Measurements from ENCODE around the gene PIGN.

The PIGN gene

GRCh38 chr18:62151068-62151771 is 35.6 kb downstream of the PIGN start:
- no peaks in the 10 kb centered on the region for H3K79me2 ChIP-seq (ENCODE audit: insufficient read depth, low read depth)
- TF ChIP-seq CTCF (conservative IDR thresholded peaks at IDR 0.05; ENCODE audit: low read depth, low read length) = no peak
- H3K4me2 ChIP-seq = no peak overlapping the region
- no peak overlapping the region for H3K9ac ChIP-seq
- H3K27me3 ChIP-seq (ENCODE audit: insufficient read depth, low read depth) = no peaks in the 10 kb centered on the region
- no peak overlapping the region for H3K4me3 ChIP-seq (IDR thresholded peaks at IDR 0.05; ENCODE audit: insufficient read depth, low read depth, low read length)
- no peak overlapping the region for H2AFZ ChIP-seq (ENCODE audit: low read depth)
- no peaks in the 10 kb centered on the region for H3K36me3 ChIP-seq (ENCODE audit: insufficient read depth)
- H4K20me1 ChIP-seq (ENCODE audit: insufficient read depth) = no peaks in the 10 kb centered on the region
- H3K27ac ChIP-seq = no peak overlapping the region
- no peaks in the 10 kb centered on the region for H3K4me1 ChIP-seq (ENCODE audit: low read depth, poor library complexity, severe bottlenecking)

- H2AFZ ChIP-seq (ENCODE audit: low read depth) = no peak overlapping the region
- TF ChIP-seq CTCF (conservative IDR thresholded peaks at IDR 0.05; ENCODE audit: low read depth, low read length) = no peak
- H3K36me3 ChIP-seq (ENCODE audit: insufficient read depth) = no peaks in the 10 kb centered on the region; the same call in 1 of the 2 replicates
- no peaks in the 10 kb centered on the region for H4K20me1 ChIP-seq (ENCODE audit: insufficient read depth)
- no peaks in the 10 kb centered on the region for H3K79me2 ChIP-seq (ENCODE audit: insufficient read depth, low read depth)
- H3K4me2 ChIP-seq = no peak overlapping the region
- no peak overlapping the region for H3K4me3 ChIP-seq (IDR thresholded peaks at IDR 0.05; ENCODE audit: insufficient read depth, low read depth, low read length)
- no peaks in the 10 kb centered on the region for H3K27me3 ChIP-seq (ENCODE audit: insufficient read depth, low read depth)
- no peak overlapping the region for H3K27ac ChIP-seq
- H3K9ac ChIP-seq = no peak overlapping the region
- no peaks in the 10 kb centered on the region for H3K4me1 ChIP-seq (ENCODE audit: low read depth, poor library complexity, severe bottlenecking)
These were observed 42.5 kb downstream of the PIGN start for GRCh38 chr18:62144338-62144737.

GRCh38 chr18:62140259-62140658 is 46.6 kb downstream of the PIGN start:
- Histone ChIP-seq H3K4me3 (IDR thresholded peaks at IDR 0.05; ENCODE audit: insufficient read depth, low read depth, low read length) (no peak overlapping the region), H3K4me1 (ENCODE audit: low read depth, poor library complexity, severe bottlenecking) (no peaks in the 10 kb centered on the region), H2AFZ (ENCODE audit: low read depth) (no peak overlapping the region), H3K4me2 (no peak overlapping the region), H3K36me3 (ENCODE audit: insufficient read depth) (no peaks in the 10 kb centered on the region; the same call in 1 of the 2 replicates), H3K9ac (no peak overlapping the region), H4K20me1 (ENCODE audit: insufficient read depth) (no peaks in the 10 kb centered on the region), H3K79me2 (ENCODE audit: insufficient read depth, low read depth) (no peaks in the 10 kb centered on the region), H3K27ac (no peak overlapping the region), H3K27me3 (ENCODE audit: insufficient read depth, low read depth) (no peaks in the 10 kb centered on the region)
- TF ChIP-seq CTCF (conservative IDR thresholded peaks at IDR 0.05; ENCODE audit: low read depth, low read length) = no peak

GRCh38 chr18:62138461-62139235 is 48.2 kb downstream of the PIGN start:
- Histone ChIP-seq H3K4me3 (IDR thresholded peaks at IDR 0.05; ENCODE audit: insufficient read depth, low read depth, low read length) (no peak overlapping the region), H3K36me3 (ENCODE audit: insufficient read depth) (no peaks in the 10 kb centered on the region; the same call in 1 of the 2 replicates)
- no peak for TF ChIP-seq CTCF (conservative IDR thresholded peaks at IDR 0.05; ENCODE audit: low read depth, low read length)

More at GRCh38 chr18:62138461-62139235, 48.2 kb downstream of the PIGN start:
- Histone ChIP-seq H3K27me3 (ENCODE audit: insufficient read depth, low read depth) (no peaks in the 10 kb centered on the region), H3K4me1 (ENCODE audit: low read depth, poor library complexity, severe bottlenecking) (no peaks in the 10 kb centered on the region), H4K20me1 (ENCODE audit: insufficient read depth) (no peaks in the 10 kb centered on the region), H3K4me2 (no peak overlapping the region), H3K27ac (no peak overlapping the region), H2AFZ (ENCODE audit: low read depth) (no peak overlapping the region), H3K9ac (no peak overlapping the region), H3K79me2 (ENCODE audit: insufficient read depth, low read depth) (no peaks in the 10 kb centered on the region)

All from KMS-11 (cell line).